ENCODE data around the gene SIGLEC14.
"Not testable (repeated sequence)": the region's sequence is repeated elsewhere in the genome, so short reads cannot be mapped to it uniquely, and the experiment has no call there.

The SIGLEC14 gene, protein sequence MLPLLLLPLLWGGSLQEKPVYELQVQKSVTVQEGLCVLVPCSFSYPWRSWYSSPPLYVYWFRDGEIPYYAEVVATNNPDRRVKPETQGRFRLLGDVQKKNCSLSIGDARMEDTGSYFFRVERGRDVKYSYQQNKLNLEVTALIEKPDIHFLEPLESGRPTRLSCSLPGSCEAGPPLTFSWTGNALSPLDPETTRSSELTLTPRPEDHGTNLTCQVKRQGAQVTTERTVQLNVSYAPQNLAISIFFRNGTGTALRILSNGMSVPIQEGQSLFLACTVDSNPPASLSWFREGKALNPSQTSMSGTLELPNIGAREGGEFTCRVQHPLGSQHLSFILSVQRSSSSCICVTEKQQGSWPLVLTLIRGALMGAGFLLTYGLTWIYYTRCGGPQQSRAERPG

DNA sequence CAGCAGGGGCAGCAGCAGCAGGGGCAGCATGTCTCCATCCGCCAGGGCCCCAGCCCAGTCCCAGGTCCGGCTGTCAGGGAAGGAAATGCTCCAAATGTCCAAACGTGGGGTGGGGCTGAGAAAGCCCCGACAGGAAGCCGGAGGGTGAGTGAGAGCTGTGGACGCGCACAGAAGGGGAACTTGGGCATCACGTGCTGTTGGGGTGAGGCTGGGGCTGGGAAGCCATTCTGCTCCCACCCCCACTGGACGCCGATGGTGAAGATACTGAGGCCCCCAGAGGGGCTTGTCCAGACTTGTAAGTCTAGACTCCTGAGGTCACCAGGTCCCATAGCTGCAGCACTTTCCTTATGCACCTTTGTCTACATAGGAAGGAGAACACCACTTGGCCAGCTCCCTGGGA, at the start of gene SIGLEC14:
SIGLEC14 (minus strand) TSS at position 96 of the 400 bp plus-strand sequence; CDS start at position 30, 66 bp downstream.
- not testable (repeated sequence) for DNase-seq (ENCODE audit: low read depth in 2 of 2)

DNA sequence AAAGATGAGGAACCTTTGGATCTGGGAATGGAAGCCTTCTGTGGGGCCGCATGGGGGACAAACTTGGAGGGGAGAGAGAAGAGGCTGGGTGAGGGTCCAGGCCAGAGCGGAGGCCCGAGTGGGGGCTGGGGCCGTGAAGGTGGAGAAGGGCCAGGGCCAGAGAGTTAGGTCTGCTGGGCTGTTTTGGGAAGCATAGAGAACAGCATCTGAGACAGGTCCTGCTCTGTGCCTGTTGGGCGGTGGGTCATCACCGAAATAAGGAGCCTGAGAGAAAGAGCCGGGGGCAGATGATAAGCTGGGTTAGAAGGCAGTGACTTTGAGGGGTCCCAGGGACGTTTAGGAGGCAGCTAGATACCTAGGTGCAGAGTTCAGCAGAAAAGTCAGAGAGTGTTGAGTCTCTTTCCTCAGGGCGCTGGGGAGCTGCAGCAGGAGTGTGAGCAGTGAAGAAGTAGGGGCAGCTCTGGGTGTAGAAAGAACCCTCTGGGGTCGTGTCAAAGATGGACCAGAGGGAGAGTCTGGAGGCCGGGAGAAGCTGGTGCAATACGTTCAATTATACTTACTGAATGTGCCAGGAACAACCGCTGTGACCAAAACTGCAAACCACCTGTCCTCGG, 49.2 kb upstream of the SIGLEC14 start:
- no peak for DNase-seq (ENCODE audit: low read depth in 2 of 2)

DNA sequence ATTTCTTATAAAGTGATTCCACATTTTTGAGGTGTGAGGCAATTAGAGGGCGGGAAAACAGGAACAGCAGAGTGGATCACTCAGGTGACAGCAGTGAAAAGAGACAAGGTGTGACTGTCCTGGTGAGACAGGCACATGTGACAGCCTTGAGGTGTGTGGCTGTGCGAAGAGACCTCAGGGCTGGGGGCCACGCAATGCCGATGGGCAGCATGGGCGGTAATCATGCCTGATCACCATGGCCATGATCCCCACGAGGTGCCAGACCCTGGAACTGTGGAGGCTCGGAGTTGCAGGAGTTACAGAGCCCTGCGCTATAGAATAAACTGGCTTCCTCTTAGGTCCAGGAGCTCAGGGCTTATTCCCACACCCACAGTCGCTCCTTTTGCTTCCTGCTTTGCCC, 48.5 kb upstream of the SIGLEC14 start:
- DNase-seq (ENCODE audit: low read depth in 2 of 2), result no peak

DNA sequence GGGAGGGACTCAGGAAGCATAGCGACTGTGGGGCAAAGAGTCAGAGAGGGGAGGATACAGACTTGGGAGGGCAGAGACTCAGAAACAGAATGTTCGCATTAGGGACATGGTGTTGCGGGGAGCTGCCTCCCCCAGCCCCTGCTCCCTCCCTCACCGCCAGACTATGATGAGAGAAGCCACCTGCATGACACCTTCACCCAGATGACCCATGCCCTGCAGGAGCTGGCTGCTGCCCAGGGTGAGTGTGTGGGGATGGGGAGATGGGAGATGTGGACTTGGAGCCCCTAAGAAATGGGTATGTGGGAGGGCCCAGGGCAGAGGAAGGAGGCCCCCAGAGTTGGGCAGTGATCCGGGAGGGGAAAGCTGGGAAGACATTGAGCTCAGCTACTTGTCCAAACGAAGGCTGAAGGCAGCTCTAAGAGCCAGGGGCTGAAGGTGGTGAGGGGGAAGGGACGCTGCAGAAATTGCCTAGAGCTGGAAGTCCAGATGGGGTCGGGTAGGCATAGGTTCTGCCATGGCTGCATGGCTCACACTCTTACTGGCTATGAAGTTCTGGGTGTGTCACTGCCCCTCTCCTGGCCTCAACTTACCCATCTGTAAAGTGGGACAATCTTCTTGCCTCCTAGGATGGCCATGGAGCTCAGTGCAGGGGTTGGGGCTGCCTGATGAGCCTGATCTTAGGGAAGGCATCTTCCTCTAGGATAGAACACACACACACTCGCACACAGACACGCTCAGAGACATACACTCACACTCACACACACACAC, 47.9 kb upstream of the SIGLEC14 start:
- no peak for DNase-seq (ENCODE audit: low read depth in 2 of 2)

DNA sequence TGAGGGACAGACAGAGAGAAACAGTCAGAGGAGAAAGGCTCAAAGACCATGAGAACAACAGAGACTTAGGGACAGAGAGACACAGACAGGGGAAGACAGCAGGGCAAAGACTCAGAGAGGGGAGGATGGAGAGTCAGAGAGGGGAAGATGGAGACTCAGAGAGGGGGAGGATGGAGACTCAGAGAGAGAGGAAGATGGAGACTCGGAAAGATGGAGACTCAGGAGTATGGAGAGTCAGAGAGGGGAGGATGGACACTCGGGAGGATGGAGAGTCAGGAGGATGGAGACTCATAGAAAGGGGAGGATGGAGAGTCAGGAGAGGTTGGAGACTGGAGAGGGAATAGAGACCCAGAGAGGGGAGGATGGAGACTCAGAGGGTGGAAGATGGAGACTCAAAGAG, 47.2 kb upstream of the SIGLEC14 start:
- no peak for DNase-seq (ENCODE audit: low read depth in 2 of 2)

DNA sequence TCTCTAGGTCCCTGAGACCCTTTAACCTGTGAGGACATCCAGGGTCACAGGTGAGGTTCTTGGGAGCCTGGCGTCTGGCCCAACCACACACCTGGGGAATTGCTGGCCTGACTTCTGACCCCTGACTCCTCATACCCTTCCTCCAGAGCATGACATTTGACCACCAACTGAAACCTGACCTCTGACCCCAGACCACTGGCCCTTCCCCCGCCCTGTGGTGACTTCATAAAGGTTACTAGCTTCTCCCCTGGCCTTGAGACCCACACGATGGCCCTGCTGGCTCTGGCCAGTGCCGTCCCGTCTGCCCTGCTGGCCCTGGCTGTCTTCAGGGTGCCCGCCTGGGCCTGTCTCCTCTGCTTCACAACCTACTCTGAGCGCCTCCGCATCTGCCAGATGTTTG, 46.6 kb upstream of the SIGLEC14 start, which contains the start of gene SPACA6:
SPACA6 (plus strand) TSS at position 71 of the 400 bp plus-strand sequence; CDS start at position 268, 197 bp downstream.
- DNase-seq (ENCODE audit: low read depth in 2 of 2), result no peak

DNA sequence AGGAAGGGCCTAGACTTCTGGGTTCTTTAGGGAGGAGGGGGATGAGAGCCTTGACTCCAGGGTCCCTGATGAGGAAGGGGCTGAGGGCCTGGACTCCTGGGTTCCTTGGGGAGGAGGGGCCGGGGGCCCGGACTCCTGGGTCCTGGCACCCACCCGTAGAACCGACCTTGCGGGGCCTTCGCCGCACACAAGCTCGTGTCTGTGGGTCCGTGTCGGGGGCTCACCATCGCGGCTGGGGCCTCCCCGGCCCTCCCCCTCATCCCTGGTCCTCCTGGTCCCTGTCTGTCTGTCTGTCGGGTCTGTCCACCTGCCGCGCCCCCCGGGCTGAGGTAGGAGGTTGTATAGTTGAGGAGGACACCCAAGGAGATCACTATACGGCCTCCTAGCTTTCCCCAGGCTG, 45.8 kb upstream of the SIGLEC14 start:
- no peak for DNase-seq (ENCODE audit: low read depth in 2 of 2)

DNA sequence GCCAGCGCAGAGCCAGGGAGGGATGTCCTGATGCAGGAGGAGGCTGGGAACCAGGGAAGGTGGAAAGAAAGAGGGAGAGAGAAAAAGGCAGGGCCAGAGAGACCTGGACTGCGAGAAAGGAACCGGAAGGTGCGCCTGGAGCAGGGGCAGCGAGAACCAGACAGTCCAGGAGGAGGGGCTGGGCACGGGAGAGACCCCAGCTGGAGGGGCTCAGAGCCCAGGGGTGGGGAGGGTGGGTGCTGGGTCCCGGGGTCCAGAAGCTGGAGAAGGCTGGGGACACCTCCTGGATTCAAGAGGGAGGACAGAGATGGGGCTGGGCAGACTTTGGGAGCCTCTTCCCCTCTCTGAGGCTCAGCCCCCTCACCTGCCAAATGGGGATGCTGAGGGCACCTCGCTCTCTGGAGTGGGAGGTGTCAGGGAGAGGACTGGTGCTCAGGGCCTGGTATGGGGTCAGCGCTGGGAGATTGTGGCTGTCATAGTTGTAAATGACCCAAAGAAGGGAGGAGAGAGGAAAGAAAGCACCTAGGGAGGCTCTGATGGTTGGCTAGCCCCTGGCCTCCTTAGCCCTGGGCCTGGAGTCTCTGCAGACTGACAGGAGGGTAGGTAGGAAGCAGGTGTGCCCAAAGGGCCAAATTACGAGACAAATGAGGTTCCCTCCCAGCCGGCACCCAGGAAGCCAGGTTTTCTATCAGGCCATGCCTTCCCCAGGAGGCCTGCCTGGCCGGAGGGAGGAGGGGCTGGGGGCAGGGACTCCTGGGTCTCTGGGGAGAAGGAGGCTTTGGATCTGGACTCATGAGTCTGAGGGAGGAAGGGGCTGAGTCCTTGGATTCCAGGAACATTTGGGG, 45.2 kb upstream of the SIGLEC14 start:
- DNase-seq (ENCODE audit: low read depth in 2 of 2), result no peak

DNA sequence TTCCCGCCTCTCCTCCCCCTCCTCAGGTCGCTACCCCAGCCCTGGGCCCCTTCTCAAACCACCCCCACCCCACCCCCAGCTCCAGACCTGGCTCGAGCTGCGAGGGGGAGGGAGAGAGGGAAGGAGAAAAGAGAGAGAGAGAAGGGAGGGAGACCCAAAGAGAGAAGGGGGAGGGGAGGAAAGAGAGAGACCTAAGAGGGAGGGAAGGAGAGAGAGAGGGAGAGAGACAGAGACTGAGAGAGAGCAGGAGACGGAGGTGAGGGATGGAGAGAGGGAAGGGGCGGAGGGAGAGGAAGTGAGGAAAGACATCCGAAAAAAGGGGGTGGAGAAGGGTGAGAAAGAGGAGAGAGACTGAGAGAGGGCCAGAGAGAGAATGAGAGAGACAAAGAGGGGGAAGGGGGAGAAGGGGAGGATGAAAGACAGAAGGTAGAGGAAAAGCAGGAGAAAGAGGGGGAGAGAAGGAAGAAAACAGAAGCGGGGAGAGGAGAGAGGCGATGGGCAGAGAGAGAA, 44.5 kb upstream of the SIGLEC14 start:
- DNase-seq (ENCODE audit: low read depth in 2 of 2), result no peak

DNA sequence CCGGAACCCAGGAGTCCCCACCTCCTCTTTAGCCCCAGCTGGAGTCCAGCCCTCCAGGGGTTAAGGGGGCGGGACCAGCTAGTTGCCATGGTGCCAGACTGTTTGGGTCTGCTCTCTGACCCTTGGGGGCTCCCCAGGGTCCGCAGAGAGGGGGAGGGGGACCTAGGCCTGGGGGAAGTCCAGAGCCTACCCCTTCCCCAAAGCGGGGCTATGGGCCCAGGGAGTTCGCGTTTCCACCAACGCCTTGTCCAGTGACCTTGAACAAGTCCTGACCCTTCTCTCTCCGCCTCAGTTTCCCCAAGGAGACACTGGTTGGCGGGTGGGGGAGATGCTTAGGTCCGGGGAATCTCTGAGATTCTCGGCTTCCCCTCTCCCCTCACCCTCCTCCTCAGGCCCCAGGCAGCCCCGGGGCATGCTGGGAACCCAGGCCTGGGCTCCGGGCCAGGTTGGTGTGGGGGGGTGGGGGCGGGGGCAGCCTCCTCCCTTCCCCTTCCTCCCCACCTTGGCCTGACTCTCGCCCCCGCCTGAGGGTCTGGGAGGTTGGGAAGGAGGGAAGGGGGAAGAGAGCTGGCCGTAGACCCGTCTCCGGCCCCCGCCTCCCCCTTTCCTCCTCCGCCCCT, 43.9 kb upstream of the SIGLEC14 start:
- no peak for DNase-seq (ENCODE audit: low read depth in 2 of 2)

DNA sequence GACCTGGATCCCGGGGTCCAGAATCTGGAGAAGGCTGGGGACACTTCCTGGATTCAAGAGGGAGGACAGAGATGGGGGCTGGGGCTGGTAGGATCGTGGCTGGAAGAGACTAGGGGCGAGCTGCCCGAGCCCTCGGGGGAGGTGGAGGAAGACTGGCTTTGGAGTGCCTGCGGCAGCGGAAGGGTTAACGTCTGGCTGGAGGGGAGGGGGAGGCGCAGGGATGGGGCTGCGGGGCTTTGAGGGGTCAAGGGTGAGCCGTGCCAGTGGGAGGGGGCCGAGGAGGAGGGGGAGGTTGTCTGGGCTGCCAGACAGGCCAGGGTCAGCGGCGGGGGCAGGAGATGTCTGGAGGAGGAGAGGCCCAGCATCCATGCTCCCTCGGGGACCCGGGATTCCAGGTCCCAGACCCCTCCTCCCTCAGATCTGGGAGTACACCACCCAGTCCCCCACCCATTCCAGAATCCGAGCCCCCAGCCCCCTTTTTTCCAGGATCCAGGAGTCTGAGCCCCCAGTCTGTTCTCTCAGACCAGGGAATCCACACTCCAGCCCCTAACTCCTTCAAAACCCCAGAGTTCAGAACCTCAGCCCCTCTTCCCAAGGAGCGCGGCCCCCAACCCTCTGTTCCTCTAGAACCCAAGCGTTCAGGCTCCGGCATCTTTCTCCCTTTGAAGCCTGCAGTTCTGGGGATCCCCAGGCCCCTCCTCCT, 43.3 kb upstream of the SIGLEC14 start:
- DNase-seq (ENCODE audit: low read depth in 2 of 2), result no peak

DNA sequence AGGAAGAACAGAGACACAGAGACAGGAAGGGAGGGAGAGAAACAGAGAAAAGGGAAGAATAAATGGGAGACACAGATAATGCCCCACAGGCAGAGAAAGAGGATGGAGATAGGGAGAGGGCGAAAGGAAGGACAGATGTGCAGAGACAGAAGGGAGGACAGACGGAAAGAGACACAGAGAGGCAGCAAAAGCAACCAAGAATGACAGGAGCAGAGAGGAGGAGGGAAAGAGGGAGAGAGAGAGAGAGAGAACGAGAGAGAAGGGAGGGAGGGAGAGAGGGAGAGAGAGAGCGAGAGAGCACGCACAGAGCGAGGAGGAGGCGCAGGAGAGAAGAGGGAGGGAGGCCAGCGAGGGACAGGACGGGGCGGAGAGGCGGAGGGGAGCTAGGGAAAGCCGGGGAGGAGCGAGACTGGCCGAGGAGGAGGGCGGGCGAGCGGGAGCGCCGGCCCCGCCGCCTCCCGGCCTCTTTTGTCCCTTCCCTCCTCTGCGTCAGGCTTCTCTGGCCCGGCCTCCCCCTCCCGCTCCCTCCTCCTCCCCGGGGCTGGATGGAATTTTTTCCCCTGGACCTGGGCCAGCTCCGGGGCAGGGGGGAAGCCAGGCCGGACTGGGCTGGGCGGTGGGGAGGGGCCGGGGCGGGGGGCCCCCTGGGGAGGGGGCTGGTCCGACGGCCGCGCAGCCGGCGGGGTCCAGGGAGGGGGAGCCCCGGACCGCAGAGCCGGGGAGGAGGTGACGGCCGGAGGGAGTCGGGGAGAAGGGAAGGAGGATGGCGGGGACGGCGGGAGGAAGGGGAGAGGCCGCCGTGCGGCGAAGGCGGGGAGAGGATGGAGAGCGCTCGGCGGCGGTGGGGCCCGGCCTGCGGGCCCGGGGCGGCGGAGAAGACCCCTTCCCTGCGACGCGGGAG, 42.3 kb upstream of the SIGLEC14 start:
- no peak for DNase-seq (ENCODE audit: low read depth in 2 of 2)

DNA sequence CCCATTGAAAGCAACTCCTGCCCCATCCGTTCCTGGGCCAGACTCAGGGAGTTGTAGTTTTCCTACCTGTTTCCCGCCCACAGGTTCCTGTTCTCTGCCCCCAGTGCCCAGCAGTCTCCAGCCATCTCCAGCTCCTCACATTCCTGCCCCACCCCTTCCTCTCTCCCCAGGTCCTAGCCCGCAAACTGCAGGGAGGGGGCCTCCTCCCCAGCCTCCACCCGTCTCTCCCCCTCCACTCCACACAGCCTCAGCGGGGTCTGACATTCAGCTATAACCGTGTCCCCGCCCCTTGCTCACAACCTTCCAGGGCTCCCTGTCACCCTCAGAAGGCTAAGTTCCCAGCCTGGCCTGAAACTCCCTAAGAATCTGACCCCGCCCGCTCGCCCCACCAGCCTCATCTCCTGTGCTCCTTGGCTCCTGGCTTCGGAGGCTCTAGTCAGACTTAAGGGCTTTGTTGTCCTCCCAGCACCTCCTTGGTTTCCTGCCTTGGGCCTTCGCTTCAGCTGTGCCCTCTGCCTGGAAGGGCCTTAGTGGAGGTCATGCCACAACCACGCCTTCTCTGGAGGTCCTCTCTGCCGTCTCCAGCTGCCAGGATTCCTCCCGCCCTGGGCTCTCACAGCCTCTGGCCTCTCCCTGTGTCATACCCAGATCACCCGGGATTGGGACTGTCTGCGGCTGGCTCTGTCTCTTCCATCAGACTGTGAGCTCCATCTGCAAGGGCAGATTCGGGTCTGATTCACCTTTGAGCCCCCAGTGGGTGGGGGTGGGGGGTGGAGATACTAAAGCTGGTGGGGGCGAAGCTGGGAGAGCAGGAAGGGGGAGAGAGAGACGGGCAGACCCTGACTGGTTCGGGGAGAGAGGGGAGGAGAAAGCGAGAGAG, 41.4 kb upstream of the SIGLEC14 start:
- DNase-seq (ENCODE audit: low read depth in 2 of 2), result no peak

DNA sequence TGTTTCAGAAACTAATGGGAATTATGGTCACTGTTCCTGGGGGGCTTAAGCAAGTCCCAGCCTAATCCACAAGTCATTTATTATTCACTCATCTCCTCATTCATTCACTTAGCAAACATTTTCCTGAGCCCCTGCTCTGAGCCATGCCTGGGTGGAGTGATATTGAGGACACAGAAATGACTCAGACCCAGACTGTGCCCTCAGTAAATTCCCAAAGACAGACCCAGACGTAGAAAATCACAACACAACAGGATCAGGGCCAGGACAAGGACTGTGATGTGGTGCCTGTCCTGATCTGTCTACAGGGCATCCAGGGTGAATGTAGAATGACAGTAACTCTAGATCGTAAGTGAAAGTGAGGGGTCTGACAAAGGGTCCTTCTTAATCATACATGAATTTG, 39.5 kb upstream of the SIGLEC14 start:
- DNase-seq (ENCODE audit: low read depth in 2 of 2), result no peak

DNA sequence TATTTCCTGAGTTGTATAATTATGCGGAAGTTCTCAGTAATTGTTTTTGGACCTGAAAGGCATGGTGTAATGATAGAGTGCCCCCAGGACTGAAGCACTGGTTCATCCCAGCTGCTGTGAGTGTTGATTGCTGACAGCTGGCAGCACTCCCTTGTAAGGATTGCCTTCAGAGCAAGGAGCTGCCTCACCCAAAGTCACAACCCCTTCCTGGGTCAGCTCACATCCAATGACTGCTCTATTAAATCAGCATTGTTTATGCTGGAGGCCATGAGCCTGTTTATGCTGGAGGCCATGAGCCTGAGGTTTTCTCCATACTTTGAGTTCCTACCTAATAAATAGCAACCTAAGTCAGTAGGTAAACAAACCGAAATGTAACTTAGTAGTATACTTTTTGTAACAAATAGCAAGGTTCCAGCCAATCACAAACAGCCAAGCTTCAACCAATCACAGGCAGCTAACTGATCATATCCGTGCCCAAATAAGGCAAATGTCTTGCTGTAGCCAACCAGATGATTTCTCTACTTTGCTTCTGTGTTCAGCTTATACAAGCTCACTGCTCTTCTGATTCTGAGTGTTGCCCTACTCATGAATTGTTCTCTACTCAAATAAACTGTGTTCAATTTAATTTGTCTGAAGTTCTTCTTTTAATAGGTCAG, 34.8 kb upstream of the SIGLEC14 start:
- DNase-seq (ENCODE audit: low read depth in 2 of 2), result no peak

DNA sequence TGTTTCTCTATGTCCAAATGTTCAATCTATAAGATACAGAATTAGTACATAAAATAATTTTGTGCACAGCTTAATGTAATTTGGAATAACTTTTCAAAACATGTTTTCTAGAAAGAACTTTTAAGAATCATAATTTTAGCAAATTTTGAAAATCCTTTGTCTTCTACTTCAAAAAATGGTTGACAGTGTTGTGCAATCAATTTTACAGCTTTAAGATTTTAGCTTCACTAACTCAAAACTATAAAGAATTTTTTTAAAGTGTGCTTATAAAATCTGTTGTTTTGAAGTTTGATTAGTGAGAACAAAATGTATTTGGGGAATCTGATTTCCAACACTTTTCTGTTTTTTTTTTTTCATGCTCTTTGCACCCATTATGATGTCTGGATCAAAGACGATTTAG, 33.8 kb upstream of the SIGLEC14 start:
- no peak for DNase-seq (ENCODE audit: low read depth in 2 of 2)

DNA sequence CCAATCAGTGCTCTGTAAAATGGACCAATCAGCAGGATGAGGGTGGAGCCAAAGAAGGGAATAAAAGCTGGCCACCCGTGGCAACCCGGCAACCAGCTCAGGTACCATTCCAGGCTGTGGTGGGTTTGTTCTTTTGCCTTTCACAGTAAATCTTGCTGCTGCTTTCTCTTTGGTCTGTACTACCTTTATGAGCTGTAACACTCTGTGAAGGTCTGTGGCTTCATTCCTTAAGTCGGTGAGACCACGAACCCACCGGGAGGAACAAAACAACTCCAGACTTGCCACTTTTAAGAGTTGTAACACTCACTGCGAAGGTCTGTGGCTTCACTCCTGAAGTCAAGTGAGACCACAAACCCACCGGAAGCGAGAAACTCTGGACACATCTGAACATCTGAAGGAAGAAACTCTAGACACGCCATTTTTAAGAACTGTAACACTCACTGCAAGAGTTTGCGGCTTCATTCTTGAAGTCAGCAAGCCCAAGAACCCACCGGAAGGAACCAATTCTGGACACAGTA, 30.0 kb upstream of the SIGLEC14 start:
- no peak for DNase-seq (ENCODE audit: low read depth in 2 of 2)

Measured in activated CD8-positive, alpha-beta memory T cell treated with anti-CD3 and anti-CD28 coated beads for 4 hours (primary cell).